Sigmoid colon (tissue), 7 donors: ENCODE data around the gene PRR15. TPM values are rescaled to one million over a fixed set of nuclear protein-coding genes. Genes with fewer than 3 reads are reported as not detected.

Experiments used
- DNase-seq: peaks from one replicate; pipeline ENCODE4 v3.0.0-alpha.2; 2019
- H3K27ac ChIP-seq, 4 donors: fragments of 200-600 bp; sonication (generic); one replicate each; pipeline ENCODE4 v1.5.1; 2016 to 2019; ENCODE audit warnings: mild to moderate bottlenecking in 1 of 4
- H3K27me3 ChIP-seq, 3 donors: fragments of 200-600 bp; sonication (generic); one replicate each; pipeline ENCODE4 v1.5.1; 2019; ENCODE audit warnings: mild to moderate bottlenecking in 1 of 3
- H3K36me3 ChIP-seq, 4 donors: fragments of 200-600 bp; sonication (generic); one replicate each; pipeline ENCODE4 v1.5.1; 2016 to 2019
- H3K4me1 ChIP-seq, 4 donors: fragments of 200-600 bp; sonication (generic); one replicate each; pipeline ENCODE4 v1.5.1; 2017 to 2019
- H3K4me3 ChIP-seq, 4 donors: fragments of 200-600 bp; sonication (generic); one replicate each; pipeline ENCODE4 v1.5.1; 2017 to 2019; ENCODE audit warnings: mild to moderate bottlenecking in 2 of 4, moderate library complexity in 1 of 4
- H3K9me3 ChIP-seq, 4 donors: fragments of 200-600 bp in 3 of 4; sonication (generic) in 3 of 4; one replicate each; pipeline versions ENCODE4 v1.5.1 to v1.6.1; 2013 to 2019
- EP300 ChIP-seq, 4 donors: sonication (generic); formaldehyde crosslinking; IDR thresholded peaks; one replicate each; pipeline ENCODE4 v1.6.1; 2017; ENCODE audit warnings: antibody characterized with exemption in 4 of 4
- POLR2A ChIP-seq, 2 donors: fragments of 450-650 bp; IDR thresholded peaks; one replicate each; pipeline ENCODE4 v1.6.1; 2016; ENCODE audit warnings: antibody characterized with exemption in 2 of 2, mild to moderate bottlenecking in 2 of 2, moderate library complexity in 2 of 2
- POLR2AphosphoS5 ChIP-seq, 4 donors: sonication (generic); formaldehyde crosslinking; IDR thresholded peaks; one replicate each; pipeline ENCODE4 v1.6.1; 2017; ENCODE audit warnings: antibody characterized with exemption in 4 of 4
- WGBS, 2 donors: extraction: QIAGEN DNeasy Blood & Tissue Kit; methylation state at CpG; one replicate each; pipeline ENCODE4 v1.1.7; 2013; 5-methylcytosine and 5-hydroxymethylcytosine counted together
- intact Hi-C: fragments of 100-400 bp; cut with DNase I; formaldehyde crosslinking; loops from one replicate; pipeline ENCODE4 v1.15.1; 2023
- polyA plus RNA-seq, 3 donors: library from polyadenylated mRNA; stranded (reverse); fragments of 200-250 nt; gene quantifications; one replicate each; pipeline ENCODE4 v1.2.3, GENCODE V29; 2013
- total RNA-seq, 4 donors: library from RNA; depleted of rRNA; stranded (reverse); fragments of >200 nt; gene quantifications; one replicate each; pipeline ENCODE4 v1.1.0, GENCODE V29; 2016
- TF ChIP-seq, protein P1 (sequence below), 4 experiments: fragments of 450-650 bp in 3 of 4; fragments of 200-600 bp in 1 of 4; IDR thresholded peaks; one replicate each; pipeline ENCODE4 v1.5.1; 2016 to 2019; ENCODE audit warnings: antibody characterized with exemption in 4 of 4, mild to moderate bottlenecking in 3 of 4, moderate library complexity in 2 of 4
- donor health status: healthy with polysubstance abuse.
- donor health status: Bipolar disorder and iron deficiency.
- donor health status: healthy.

The PRR15 gene
- total and polyA plus RNA-seq, 7 donors = 0.27 to 318 (median 166) TPM; not detected in 3

GRCh38 chr7:29569648-29570047, 6.0 kb downstream of the PRR15 start:
- Histone ChIP-seq H3K4me1 (peaks cover 0 to 22% (median 17%) of the 10 kb centered on the region in 4 donors), H3K9me3 (no peaks in the 10 kb centered on the region), H3K27me3 (peaks cover 5 to 46% (median 24%) of the 10 kb centered on the region in 3 donors), H3K36me3 (no peaks in the 10 kb centered on the region), H3K27ac (no peak overlapping the region), H3K4me3 (no peak overlapping the region)
- no peak for DNase-seq
- intact Hi-C loops = no loop called here
- 30 to 59% methylated on average over 6 of the region's 6 CpGs for WGBS, 2 donors
- TF ChIP-seq, protein P1, sequence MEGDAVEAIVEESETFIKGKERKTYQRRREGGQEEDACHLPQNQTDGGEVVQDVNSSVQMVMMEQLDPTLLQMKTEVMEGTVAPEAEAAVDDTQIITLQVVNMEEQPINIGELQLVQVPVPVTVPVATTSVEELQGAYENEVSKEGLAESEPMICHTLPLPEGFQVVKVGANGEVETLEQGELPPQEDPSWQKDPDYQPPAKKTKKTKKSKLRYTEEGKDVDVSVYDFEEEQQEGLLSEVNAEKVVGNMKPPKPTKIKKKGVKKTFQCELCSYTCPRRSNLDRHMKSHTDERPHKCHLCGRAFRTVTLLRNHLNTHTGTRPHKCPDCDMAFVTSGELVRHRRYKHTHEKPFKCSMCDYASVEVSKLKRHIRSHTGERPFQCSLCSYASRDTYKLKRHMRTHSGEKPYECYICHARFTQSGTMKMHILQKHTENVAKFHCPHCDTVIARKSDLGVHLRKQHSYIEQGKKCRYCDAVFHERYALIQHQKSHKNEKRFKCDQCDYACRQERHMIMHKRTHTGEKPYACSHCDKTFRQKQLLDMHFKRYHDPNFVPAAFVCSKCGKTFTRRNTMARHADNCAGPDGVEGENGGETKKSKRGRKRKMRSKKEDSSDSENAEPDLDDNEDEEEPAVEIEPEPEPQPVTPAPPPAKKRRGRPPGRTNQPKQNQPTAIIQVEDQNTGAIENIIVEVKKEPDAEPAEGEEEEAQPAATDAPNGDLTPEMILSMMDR (IDR thresholded peaks at IDR 0.05) = no peak
- no peak for TF ChIP-seq POLR2AphosphoS5 (IDR thresholded peaks at IDR 0.05)
- TF ChIP-seq EP300 (IDR thresholded peaks at IDR 0.05) = no peak
- no peak for TF ChIP-seq POLR2A (IDR thresholded peaks at IDR 0.05)

GRCh38 chr7:29572558-29572957, 8.9 kb downstream of the PRR15 start:
- Histone ChIP-seq H3K9me3 (peaks cover 0 to 5% (median 4%) of the 10 kb centered on the region in 4 donors), H3K27me3 (peaks cover 0 to 17% (median under 1%) of the 10 kb centered on the region in 3 donors), H3K4me3 (no peak overlapping the region), H3K36me3 (no peaks in the 10 kb centered on the region), H3K4me1 (no peaks in the 10 kb centered on the region), H3K27ac (no peak overlapping the region)
- DNase-seq = no peak
- 86% methylated on average over 2 of the region's 2 CpGs for WGBS, 2 donors
- TF ChIP-seq, protein P1 (IDR thresholded peaks at IDR 0.05) = no peak
- TF ChIP-seq POLR2A (IDR thresholded peaks at IDR 0.05) (no peak), EP300 (IDR thresholded peaks at IDR 0.05) (no peak), POLR2AphosphoS5 (IDR thresholded peaks at IDR 0.05) (no peak)
- intact Hi-C loops = no loop called here

DNA sequence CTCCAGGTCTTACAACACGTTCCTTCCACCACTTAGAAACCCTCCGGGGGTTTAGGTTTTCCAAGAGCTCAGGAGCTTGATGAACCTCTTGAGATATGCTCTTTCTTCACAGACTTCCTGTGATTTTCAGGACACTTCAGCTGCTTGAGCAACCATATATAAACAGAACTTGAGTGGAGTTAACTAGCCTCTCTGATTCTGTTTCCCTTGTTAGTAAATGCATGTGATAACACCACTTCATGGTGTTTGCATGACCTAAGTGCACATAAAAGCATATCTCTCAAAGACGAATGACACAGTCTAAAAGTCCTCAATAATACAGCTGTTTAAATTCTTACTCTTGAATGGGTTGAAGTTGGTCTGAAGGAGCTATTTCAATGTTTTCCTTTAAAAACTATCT, 9.9 kb downstream of the PRR15 start:
- Histone ChIP-seq H3K36me3 (no peaks in the 10 kb centered on the region), H3K27ac (no peak overlapping the region), H3K27me3 (peaks cover 0 to 11% (median 0%) of the 10 kb centered on the region in 3 donors), H3K9me3 (peaks cover 0 to 12% (median 4%) of the 10 kb centered on the region in 4 donors), H3K4me3 (no peak overlapping the region), H3K4me1 (no peaks in the 10 kb centered on the region)
- 59 to 71% methylated on average over 3 of the region's 3 CpGs for WGBS, 2 donors
- intact Hi-C loops = no loop called here
- TF ChIP-seq EP300 (IDR thresholded peaks at IDR 0.05) = no peak
- no peak for TF ChIP-seq POLR2AphosphoS5 (IDR thresholded peaks at IDR 0.05)
- TF ChIP-seq POLR2A (IDR thresholded peaks at IDR 0.05) = no peak
- TF ChIP-seq, protein P1 (IDR thresholded peaks at IDR 0.05) = no peak
- DNase-seq = no peak

DNA sequence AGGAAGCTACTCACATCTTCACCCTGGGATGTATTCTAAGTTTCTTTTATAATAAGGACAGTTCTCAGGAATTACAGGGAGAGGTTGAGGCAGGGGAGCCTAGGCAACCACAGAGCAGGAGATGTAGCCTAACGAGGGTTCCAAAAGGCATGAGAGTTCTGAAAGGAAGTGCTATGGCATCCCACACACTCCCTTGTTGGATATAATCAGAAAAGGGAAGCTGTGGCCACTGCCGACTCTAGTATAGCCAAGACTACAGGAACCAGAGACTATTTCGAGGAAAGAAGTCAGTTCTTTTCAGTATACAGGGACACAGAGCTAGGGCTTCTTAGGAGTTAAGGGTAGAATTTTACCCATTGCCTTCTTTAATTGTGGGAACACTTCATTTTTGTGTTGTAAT, 11.0 kb downstream of the PRR15 start:
- TF ChIP-seq, protein P1 (IDR thresholded peaks at IDR 0.05) = no peak
- no peak for TF ChIP-seq POLR2A (IDR thresholded peaks at IDR 0.05)
- no peak for TF ChIP-seq EP300 (IDR thresholded peaks at IDR 0.05)
- TF ChIP-seq POLR2AphosphoS5 (IDR thresholded peaks at IDR 0.05) = no peak
- peaks cover 0 to 8% (median 0%) of the 10 kb centered on the region in 3 donors for H3K27me3 ChIP-seq
- H3K9me3 ChIP-seq = peaks cover 0 to 12% (median 4%) of the 10 kb centered on the region in 4 donors
- H3K4me1 ChIP-seq = no peaks in the 10 kb centered on the region
- DNase-seq = no peak
- intact Hi-C loops = no loop called here
- WGBS, 2 donors = 51 to 87% methylated on average over 3 of the region's 3 CpGs
- no peaks in the 10 kb centered on the region for H3K36me3 ChIP-seq
- no peak overlapping the region for H3K27ac ChIP-seq
- H3K4me3 ChIP-seq = no peak overlapping the region

DNA sequence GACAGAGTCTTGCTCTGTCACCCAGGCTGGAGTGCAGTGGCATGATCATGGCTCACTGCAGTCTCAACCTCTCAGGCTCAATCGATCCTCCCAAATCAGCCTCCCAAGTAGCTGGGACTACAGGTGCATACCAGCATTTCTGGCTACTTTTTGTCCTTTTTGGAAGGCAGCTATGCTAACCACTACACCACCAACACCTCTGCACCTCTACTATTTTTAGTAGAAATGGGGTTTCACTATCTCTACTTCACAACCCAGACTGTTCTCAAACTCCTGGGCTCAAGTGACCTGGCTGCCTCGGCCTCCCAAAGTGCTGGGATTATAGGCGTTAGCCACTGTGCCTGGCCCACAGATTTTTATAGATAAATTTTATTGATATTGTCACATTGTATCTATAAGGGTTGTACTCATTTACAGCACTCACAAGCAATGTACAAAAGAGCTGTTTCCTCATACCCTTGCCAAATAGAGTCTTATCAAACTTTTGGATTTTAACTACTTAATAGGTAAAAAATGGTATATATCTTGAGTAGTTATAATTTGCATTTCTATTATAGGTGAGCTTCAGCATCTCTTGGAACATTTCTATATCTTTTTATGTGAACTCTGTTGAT, 23.7 kb downstream of the PRR15 start:
- Histone ChIP-seq H3K4me3 (no peak overlapping the region), H3K27me3 (no peaks in the 10 kb centered on the region), H3K9me3 (no peaks in the 10 kb centered on the region), H3K27ac (no peak overlapping the region), H3K4me1 (no peaks in the 10 kb centered on the region), H3K36me3 (no peaks in the 10 kb centered on the region)
- TF ChIP-seq, protein P1 (IDR thresholded peaks at IDR 0.05) = no peak
- TF ChIP-seq EP300 (IDR thresholded peaks at IDR 0.05) (no peak), POLR2AphosphoS5 (IDR thresholded peaks at IDR 0.05) (no peak), POLR2A (IDR thresholded peaks at IDR 0.05) (no peak)
- 16 to 71% methylated on average over 3 of the region's 3 CpGs for WGBS, 2 donors
- DNase-seq = no peak
- intact Hi-C loops = no loop called here
